DOHH2 (cell line): ENCODE measurements around the gene FATE1.

ENCODE experiments used
- CTCF ChIP-seq: fragments of 200-600 bp; sonication (generic); IDR thresholded peaks from one replicate; pipeline ENCODE4 v1.5.1; 2014; ENCODE audit warnings: antibody characterized with exemption, mild to moderate bottlenecking, low read depth, low read length; ENCODE audit not compliant: poor library complexity, severe bottlenecking
- EZH2phosphoT487 ChIP-seq: fragments of 200-600 bp; sonication (generic); IDR thresholded peaks from 2 replicates; pipeline ENCODE4 v1.6.1; 2017; ENCODE audit warnings: borderline replicate concordance, mild to moderate bottlenecking, antibody characterized with exemption, low read length, moderate library complexity, mixed read lengths

DNA sequence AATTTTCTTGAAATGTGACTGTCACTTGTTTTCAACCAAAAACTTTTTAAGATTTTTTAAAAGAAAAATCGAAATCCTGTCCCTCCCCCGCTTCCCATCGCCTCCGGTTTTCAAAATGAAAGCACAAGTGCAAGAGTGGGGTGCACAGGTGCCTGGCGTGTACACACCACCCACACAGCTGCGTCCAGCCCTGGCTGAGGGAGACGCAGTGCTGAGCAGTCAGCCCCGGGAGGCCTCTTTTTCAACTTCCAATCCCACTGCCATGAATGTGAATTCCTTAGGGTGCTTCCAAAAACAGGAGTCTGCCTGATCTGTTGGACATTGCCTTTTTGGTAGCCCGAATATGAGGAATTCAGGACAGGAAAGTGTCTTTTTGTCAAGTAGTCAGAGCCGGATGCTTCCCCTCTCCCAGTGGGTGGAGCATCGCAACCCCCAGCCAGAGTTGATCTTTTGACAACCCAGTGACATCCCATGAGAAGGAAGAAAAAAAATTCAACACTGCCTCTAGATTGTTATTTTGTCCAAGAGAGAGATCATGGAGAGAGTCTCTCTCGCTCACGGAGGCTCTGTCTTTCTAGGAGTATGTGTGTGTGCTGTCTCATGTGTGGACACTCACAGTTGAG, 11.7 kb upstream of the FATE1 start:
- TF ChIP-seq CTCF (no peak), EZH2phosphoT487 (no peak)
